Chondrocyte (in vitro differentiated cells): Measurements from ENCODE around the gene RIC8B. TPM values are rescaled to one million over a fixed set of nuclear protein-coding genes. Genes with fewer than 3 reads are reported as not detected.

Source experiments
- DNase-seq: peaks from one replicate; pipeline ENCODE4 v3.0.0; 2021; ENCODE audit warnings: mixed read lengths, low spot score
- H3K27ac Mint-ChIP-seq: one replicate; pipeline ENCODE4 v1.8.0; 2021; ENCODE audit warnings: mild to moderate bottlenecking, moderate library complexity, mixed read lengths; ENCODE audit not compliant: unreplicated experiment
- H3K27me3 Mint-ChIP-seq: 2 replicates; pipeline ENCODE4 v1.8.0; 2021; ENCODE audit warnings: low read depth, mixed read lengths
- H3K36me3 Mint-ChIP-seq: 2 replicates; pipeline ENCODE4 v1.8.0; 2021; ENCODE audit warnings: low read depth, mixed read lengths
- H3K4me1 Mint-ChIP-seq: 2 replicates; pipeline ENCODE4 v1.8.0; 2021; ENCODE audit warnings: low read depth, mild to moderate bottlenecking, mixed read lengths
- H3K4me3 Mint-ChIP-seq: one replicate; pipeline ENCODE4 v1.8.0; 2021; ENCODE audit warnings: mild to moderate bottlenecking, moderate library complexity, mixed read lengths; ENCODE audit not compliant: unreplicated experiment
- H3K9me3 Mint-ChIP-seq: 2 replicates; pipeline ENCODE4 v1.8.0; 2021; ENCODE audit warnings: low read depth, mixed read lengths
- CTCF ChIP-seq: fragments of 200-600 bp; sonication (generic); IDR thresholded peaks from 2 replicates; pipeline ENCODE4 v1.5.0; 2021; ENCODE audit warnings: antibody characterized with exemption, mild to moderate bottlenecking, moderate library complexity
- total RNA-seq: library from RNA; stranded (reverse); gene quantifications from 3 replicates; pipeline ENCODE4 v1.2.1, GENCODE V29; 2021

RIC8B gene
- total RNA-seq, 1 donor from 2014 or later, result 12.3 TPM

GRCh38 chr12:106907411-106907810, 132.9 kb downstream of the RIC8B start:
- TF ChIP-seq CTCF, result no peak
- peaks cover 9% of the 10 kb centered on the region for H3K4me1 Mint-ChIP-seq
- peaks cover 5% of the 10 kb centered on the region for H3K9me3 Mint-ChIP-seq
- no peak overlapping the region for H3K4me3 Mint-ChIP-seq
- no peak overlapping the region for H3K27ac Mint-ChIP-seq
- H3K36me3 Mint-ChIP-seq, result no peaks in the 10 kb centered on the region
- peaks cover 2% of the 10 kb centered on the region for H3K27me3 Mint-ChIP-seq
- DNase-seq, result no peak

- Mint-ChIP-seq H3K27ac (no peak overlapping the region), H3K4me3 (no peak overlapping the region), H3K27me3 (peaks cover 2% of the 10 kb centered on the region), H3K9me3 (peaks cover 5% of the 10 kb centered on the region), H3K36me3 (no peaks in the 10 kb centered on the region), H3K4me1 (peaks cover 9% of the 10 kb centered on the region)
- no peak for TF ChIP-seq CTCF
- no peak for DNase-seq
Measured at GRCh38 chr12:106907846-106908245, 133.4 kb downstream of the RIC8B start.

GRCh38 chr12:106908561-106908960, 134.1 kb downstream of the RIC8B start:
- H3K36me3 Mint-ChIP-seq, result no peaks in the 10 kb centered on the region
- no peak for TF ChIP-seq CTCF
- no peak overlapping the region for H3K27ac Mint-ChIP-seq
- H3K4me3 Mint-ChIP-seq, result no peak overlapping the region
- H3K27me3 Mint-ChIP-seq, result peaks cover 2% of the 10 kb centered on the region
- DNase-seq, result no peak
- peaks cover 5% of the 10 kb centered on the region for H3K9me3 Mint-ChIP-seq
- H3K4me1 Mint-ChIP-seq, result peaks cover 2% of the 10 kb centered on the region

GRCh38 chr12:106910202-106910601, 135.7 kb downstream of the RIC8B start:
- peaks cover 5% of the 10 kb centered on the region for H3K9me3 Mint-ChIP-seq
- H3K27ac Mint-ChIP-seq, result no peak overlapping the region
- H3K36me3 Mint-ChIP-seq, result no peaks in the 10 kb centered on the region
- no peak for DNase-seq
- TF ChIP-seq CTCF, result no peak
- peaks cover 2% of the 10 kb centered on the region for H3K27me3 Mint-ChIP-seq
- H3K4me1 Mint-ChIP-seq, result no peaks in the 10 kb centered on the region
- no peak overlapping the region for H3K4me3 Mint-ChIP-seq

- H3K36me3 Mint-ChIP-seq, result no peaks in the 10 kb centered on the region
- no peak overlapping the region for H3K4me3 Mint-ChIP-seq
Measured at GRCh38 chr12:106911581-106911980, 137.1 kb downstream of the RIC8B start.

More at GRCh38 chr12:106911581-106911980, 137.1 kb downstream of the RIC8B start:
- Mint-ChIP-seq H3K27me3 (peaks cover 2% of the 10 kb centered on the region), H3K9me3 (peaks cover 4% of the 10 kb centered on the region), H3K27ac (no peak overlapping the region), H3K4me1 (no peaks in the 10 kb centered on the region)
- no peak for DNase-seq
- no peak for TF ChIP-seq CTCF
